Ishikawa (cell line): ENCODE measurements around the gene CASQ2.

ENCODE experiments used
- CEBPB ChIP-seq: IDR thresholded peaks from 2 replicates; pipeline ENCODE4 v1.6.1; 2012
- CREB1 ChIP-seq: IDR thresholded peaks from 2 replicates; pipeline ENCODE4 v1.6.1; 2012; ENCODE audit warnings: low read depth
- EGR1 ChIP-seq: IDR thresholded peaks from 2 replicates; pipeline ENCODE4 v1.6.1; 2012
- EP300 ChIP-seq: IDR thresholded peaks from 2 replicates; pipeline ENCODE4 v1.6.1; 2012; ENCODE audit warnings: borderline replicate concordance
- FOXM1 ChIP-seq: IDR thresholded peaks from 2 replicates; pipeline ENCODE4 v1.6.1; 2012; ENCODE audit warnings: low read depth, borderline replicate concordance
- MAX ChIP-seq: IDR thresholded peaks from 2 replicates; pipeline ENCODE4 v1.6.1; 2012
- NFIC ChIP-seq: IDR thresholded peaks from 2 replicates; pipeline ENCODE4 v1.6.1; 2012
- RAD21 ChIP-seq: IDR thresholded peaks from 2 replicates; pipeline ENCODE4 v1.6.1; 2012; ENCODE audit warnings: low read depth
- REST ChIP-seq: IDR thresholded peaks from 2 replicates; pipeline ENCODE4 v1.6.1; 2012; ENCODE audit warnings: low read depth, mild to moderate bottlenecking
- TAF1 ChIP-seq: IDR thresholded peaks from 2 replicates; pipeline ENCODE4 v1.6.1; 2012; ENCODE audit warnings: low read depth, mild to moderate bottlenecking
- TCF12 ChIP-seq: IDR thresholded peaks from 2 replicates; pipeline ENCODE4 v1.6.1; 2012; ENCODE audit warnings: low read depth
- TEAD4 ChIP-seq: IDR thresholded peaks from 2 replicates; pipeline ENCODE4 v1.6.1; 2012
- YY1 ChIP-seq: IDR thresholded peaks from 2 replicates; pipeline ENCODE4 v1.6.1; 2012; ENCODE audit warnings: low read depth
- ZBTB7A ChIP-seq: IDR thresholded peaks from 2 replicates; pipeline ENCODE4 v1.6.1; 2012; ENCODE audit warnings: low read depth
- TF ChIP-seq, protein P1 (sequence below): IDR thresholded peaks from 2 replicates; pipeline ENCODE4 v1.6.1; 2012

Gene CASQ2

DNA sequence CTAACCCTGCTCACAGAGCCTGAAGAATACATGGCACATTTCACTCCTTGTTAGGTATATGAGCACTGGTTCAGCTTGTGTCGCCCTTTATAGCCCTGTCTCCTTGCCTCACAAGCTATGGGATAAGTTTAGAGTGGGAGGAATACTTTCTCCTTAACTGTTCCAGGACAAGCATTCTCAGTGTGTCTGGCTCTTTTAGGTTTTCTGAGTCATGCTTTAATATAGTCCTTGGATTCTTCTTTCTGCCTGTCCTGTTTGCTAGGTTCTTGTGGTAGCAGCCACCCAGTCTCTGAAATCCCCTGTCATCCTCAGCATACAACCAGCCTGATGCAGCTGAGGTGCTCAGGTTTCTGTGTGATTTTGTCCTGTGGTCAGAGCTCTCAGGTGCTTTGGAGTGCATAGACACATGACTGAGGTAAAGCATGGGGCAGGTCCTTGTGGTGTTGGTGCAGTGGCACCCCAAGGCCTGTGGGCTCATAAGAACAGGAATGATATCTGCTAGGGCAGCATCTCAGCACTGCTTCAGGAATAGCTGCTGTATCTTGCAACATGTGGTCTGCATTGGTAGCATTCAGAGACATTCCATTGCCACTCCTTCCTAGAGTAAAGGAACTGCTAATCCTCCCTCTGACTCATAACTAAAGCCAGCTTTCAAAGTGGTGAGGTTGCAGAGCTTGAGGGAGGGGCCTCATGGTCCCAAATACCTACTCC is 14.2 kb upstream of the CASQ2 start:
- TF ChIP-seq MAX (0 out of 2 replicates have a peak, but pooled peaks have one; percentile 17), CREB1 (no peak), EGR1 (no peak), TEAD4 (peak; percentile 49; the same call in 1 of the 2 replicates)

DNA sequence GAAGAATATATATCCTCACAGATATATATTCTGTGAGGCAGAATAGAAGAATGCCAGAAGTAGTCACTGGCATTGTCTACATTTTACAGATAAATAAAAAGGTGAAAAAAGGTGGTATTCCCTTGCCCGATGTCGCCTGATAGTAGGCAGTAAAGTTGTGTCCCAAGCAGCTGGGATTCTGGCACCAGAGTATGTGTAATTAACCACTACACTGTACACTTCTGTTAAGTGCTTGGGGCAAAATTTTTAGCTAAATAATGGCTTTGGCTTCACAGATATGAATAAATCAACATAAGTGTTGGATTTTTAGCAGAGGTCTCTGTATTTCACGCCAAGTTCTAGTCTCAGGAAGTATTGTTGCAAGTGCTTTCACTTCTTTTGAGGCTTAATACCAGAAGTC is 13.3 kb upstream of the CASQ2 start:
- TF ChIP-seq MAX: no peak
- no peak for TF ChIP-seq CEBPB
- TF ChIP-seq REST: no peak
- TF ChIP-seq EGR1: no peak
- no peak for TF ChIP-seq TCF12
- no peak for TF ChIP-seq ZBTB7A
- no peak for TF ChIP-seq TEAD4
- no peak for TF ChIP-seq TAF1
- TF ChIP-seq RAD21: no peak
- no peak for TF ChIP-seq CREB1
- TF ChIP-seq YY1: no peak
- no peak for TF ChIP-seq EP300
- TF ChIP-seq, protein P1, sequence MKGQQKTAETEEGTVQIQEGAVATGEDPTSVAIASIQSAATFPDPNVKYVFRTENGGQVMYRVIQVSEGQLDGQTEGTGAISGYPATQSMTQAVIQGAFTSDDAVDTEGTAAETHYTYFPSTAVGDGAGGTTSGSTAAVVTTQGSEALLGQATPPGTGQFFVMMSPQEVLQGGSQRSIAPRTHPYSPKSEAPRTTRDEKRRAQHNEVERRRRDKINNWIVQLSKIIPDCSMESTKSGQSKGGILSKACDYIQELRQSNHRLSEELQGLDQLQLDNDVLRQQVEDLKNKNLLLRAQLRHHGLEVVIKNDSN: no peak
- no peak for TF ChIP-seq FOXM1
- no peak for TF ChIP-seq NFIC

DNA sequence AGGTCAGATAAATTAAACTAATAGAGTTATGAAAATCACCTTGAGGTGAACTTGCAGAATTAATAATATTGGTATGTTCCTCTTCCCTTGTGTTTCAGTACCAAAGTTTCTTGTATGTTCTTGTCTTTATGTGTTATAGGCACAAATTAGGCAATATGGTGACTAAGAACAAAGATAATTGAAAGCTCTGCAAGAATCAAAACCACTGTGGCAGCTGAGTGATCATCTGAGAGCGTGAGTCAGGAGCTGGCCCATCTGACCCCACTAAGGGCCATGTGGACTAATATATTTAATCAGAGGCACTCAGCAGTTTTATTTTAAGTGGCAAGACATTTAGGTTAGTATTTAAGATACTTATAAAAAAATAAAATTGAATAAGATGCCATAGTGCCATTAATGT is 12.8 kb upstream of the CASQ2 start:
- TF ChIP-seq EGR1 (no peak), CEBPB (no peak), TEAD4 (no peak), REST (no peak), RAD21 (no peak)
- TF ChIP-seq, protein P1: no peak

GRCh38 chr1:115771847-115772457 is 3.4 kb upstream of the CASQ2 start:
- TF ChIP-seq FOXM1: no peak
- no peak for TF ChIP-seq TAF1
- TF ChIP-seq RAD21: peak; percentile 92
- TF ChIP-seq YY1: no peak
- TF ChIP-seq MAX: no peak
- TF ChIP-seq TEAD4: no peak

- TF ChIP-seq EGR1 (no peak), RAD21 (no peak), TCF12 (no peak), CREB1 (no peak), CEBPB (no peak), NFIC (no peak), ZBTB7A (no peak), EP300 (no peak), FOXM1 (no peak), MAX (no peak), TEAD4 (no peak), REST (no peak), TAF1 (no peak), YY1 (no peak)
- TF ChIP-seq, protein P1: no peak
These were observed 2.8 kb upstream of the CASQ2 start for GRCh38 chr1:115771094-115771846.
